HCT116 (cell line): ENCODE data around the gene TMCC1. TPM values are rescaled to one million over a fixed set of nuclear protein-coding genes. Genes with fewer than 3 reads are reported as not detected.

Experiments
- ATAC-seq: fragments of 200-7000 bp; cut with Tn5 transposase; 2 replicates; pipeline ENCODE4 v1.9.1; 2020; ENCODE audit warnings: mild to moderate bottlenecking, moderate library complexity
- BruUV-seq: library from RNA; stranded (reverse); fragments of 400-500 nt; replicated peaks from 2 replicates; lab custom pipeline; 2021; lab: Mats Ljungman, UMichigan
- CTCF ChIA-PET: fragments of 300-600 bp; sonication (Branson Sonifier 250); formaldehyde crosslinking; loops from one replicate; lab custom pipeline; 2021; ENCODE audit warnings: antibody characterized with exemption; lab: Charles Lee
- POLR2A ChIA-PET: fragments of 300-600, 350-600 bp; sonication (Branson Sonifier 250); formaldehyde crosslinking; loops from one replicate; lab custom pipeline; 2021; ENCODE audit warnings: antibody characterized with exemption; lab: Charles Lee
- RAD21 ChIA-PET, 2 experiments: fragments of 300-600 bp; sonication (Branson Sonifier 250); formaldehyde crosslinking; loops; one replicate each; lab custom pipeline; 2023; ENCODE audit warnings: low total read pairs in 2 of 2; ENCODE audit not compliant: uncharacterized antibody in 2 of 2, unreplicated experiment in 2 of 2, low non-redundant PET in 1 of 2; lab: Charles Lee
- DNase-seq: peaks from one replicate; pipeline ENCODE4 v3.0.0-alpha.2; 2010; ENCODE audit warnings: low read depth, low spot score
- H2AFZ ChIP-seq: fragments of 200-600 bp; shearing (Covaris generic), sonication (generic); 2 replicates; pipeline ENCODE4 v1.6.1; 2017; ENCODE audit warnings: low read depth, mixed run types, mixed read lengths, antibody characterized with exemption, low read length; ENCODE audit not compliant: poor library complexity, severe bottlenecking
- H3K27ac ChIP-seq: 2 replicates; pipeline ENCODE4 v1.5.1; 2012; ENCODE audit warnings: low read depth, low read length
- H3K27me3 ChIP-seq: fragments of 200-600 bp; sonication (generic); 2 replicates; pipeline ENCODE4 v1.6.1; 2016; ENCODE audit warnings: mixed run types, low read length, mixed read lengths; ENCODE audit not compliant: insufficient read depth
- H3K36me3 ChIP-seq, 2 experiments: fragments of 200-500 bp in 1 of 2; fragments of 200-600 bp in 1 of 2; sonication (Bioruptor generic) in 1 of 2; sonication (generic) in 1 of 2; 2 replicates each; pipeline versions ENCODE4 v1.5.1 to v1.6.1; 2014 to 2016; ENCODE audit warnings: low read length in 2 of 2, inconsistent platforms in 1 of 2, mixed read lengths in 1 of 2, mixed run types in 1 of 2; ENCODE audit not compliant: insufficient read depth in 2 of 2, control insufficient read depth in 1 of 2
- H3K4me1 ChIP-seq, 2 experiments: fragments of 200-600 bp in 1 of 2; sonication (generic) in 1 of 2; 2 replicates each; pipeline versions ENCODE4 v1.5.1 to v1.6.1; 2012 to 2017; ENCODE audit warnings: low read length in 2 of 2, inconsistent platforms in 1 of 2, mild to moderate bottlenecking in 1 of 2, mixed read lengths in 1 of 2, mixed run types in 1 of 2, moderate library complexity in 1 of 2; ENCODE audit not compliant: insufficient read depth in 2 of 2, control insufficient read depth in 1 of 2
- H3K4me2 ChIP-seq: fragments of 200-600 bp; sonication (generic); 2 replicates; pipeline ENCODE4 v1.6.1; 2017; ENCODE audit warnings: mixed run types, low read length, mixed read lengths
- H3K4me3 ChIP-seq, 2 experiments: fragments of 200-600 bp in 1 of 2; sonication (generic) in 1 of 2; replicated peaks in 1 of 2; 2 replicates each; pipeline ENCODE4 v1.5.1; 2011 to 2016; ENCODE audit warnings: low read length in 2 of 2, control low read depth in 1 of 2, low read depth in 1 of 2, mild to moderate bottlenecking in 1 of 2, mixed read lengths in 1 of 2, mixed run types in 1 of 2
- H3K79me2 ChIP-seq: fragments of 200-600 bp; sonication (generic); 2 replicates; pipeline ENCODE4 v1.6.1; 2017; ENCODE audit warnings: mild to moderate bottlenecking, mixed run types, low read length, moderate library complexity, mixed read lengths; ENCODE audit not compliant: insufficient read depth
- H3K9ac ChIP-seq: fragments of 200-600 bp; sonication (generic); 2 replicates; pipeline ENCODE4 v1.6.1; 2016; ENCODE audit warnings: low read length, mixed read lengths
- H3K9me2 ChIP-seq: fragments of 200-600 bp; sonication (generic), shearing (Covaris generic); 2 replicates; pipeline ENCODE4 v1.6.1; 2017; ENCODE audit warnings: mixed run types, mild to moderate bottlenecking, moderate library complexity; ENCODE audit not compliant: insufficient read depth
- H3K9me3 ChIP-seq, 2 experiments: fragments of 200-500 bp in 1 of 2; fragments of 200-600 bp in 1 of 2; sonication (Bioruptor generic) in 1 of 2; sonication (generic) in 1 of 2; 2 replicates each; pipeline ENCODE4 v1.6.1; 2014 to 2017; ENCODE audit warnings: low read length in 2 of 2, mixed read lengths in 2 of 2, inconsistent platforms in 1 of 2, low read depth in 1 of 2, mild to moderate bottlenecking in 1 of 2, mixed run types in 1 of 2, moderate library complexity in 1 of 2; ENCODE audit not compliant: control insufficient read depth in 1 of 2, insufficient read depth in 1 of 2
- H4K20me1 ChIP-seq: fragments of 200-600 bp; sonication (generic), shearing (Covaris generic); 2 replicates; pipeline ENCODE4 v1.6.1; 2017; ENCODE audit warnings: mixed run types, mild to moderate bottlenecking, moderate library complexity; ENCODE audit not compliant: insufficient read depth
- ATF3 ChIP-seq: IDR thresholded peaks from 2 replicates; pipeline ENCODE4 v1.6.1; 2012
- CEBPB ChIP-seq: IDR thresholded peaks from 2 replicates; pipeline ENCODE4 v1.6.1; 2012; ENCODE audit warnings: low read depth
- EGR1 ChIP-seq: IDR thresholded peaks from 2 replicates; pipeline ENCODE4 v1.6.1; 2012; ENCODE audit warnings: low read depth
- EZH2phosphoT487 ChIP-seq: fragments of 200-600 bp; IDR thresholded peaks from 2 replicates; pipeline ENCODE4 v1.6.1; 2018; ENCODE audit warnings: antibody characterized with exemption, borderline replicate concordance
- FOSL1 ChIP-seq: IDR thresholded peaks from 2 replicates; pipeline ENCODE4 v1.6.1; 2012; ENCODE audit warnings: low read depth
- MAX ChIP-seq: IDR thresholded peaks from 2 replicates; pipeline ENCODE4 v1.6.1; 2012
- POLR2A ChIP-seq: IDR thresholded peaks from 2 replicates; pipeline ENCODE4 v1.7.0; 2011; ENCODE audit warnings: borderline replicate concordance; ENCODE audit not compliant: insufficient read depth, insufficient read length; ENCODE audit errors: extremely low read depth
- POLR2AphosphoS5 ChIP-seq: IDR thresholded peaks from 2 replicates; pipeline ENCODE4 v1.6.1; 2011; ENCODE audit warnings: mild to moderate bottlenecking, low read depth, low read length, moderate library complexity
- RAD21 ChIP-seq: IDR thresholded peaks from 2 replicates; pipeline ENCODE4 v1.6.1; 2012; ENCODE audit warnings: low read depth, mild to moderate bottlenecking
- REST ChIP-seq: IDR thresholded peaks from 2 replicates; pipeline ENCODE4 v1.6.1; 2012; ENCODE audit warnings: low read depth
- SIN3A ChIP-seq: IDR thresholded peaks from 2 replicates; pipeline ENCODE4 v1.6.1; 2012; ENCODE audit warnings: low read depth
- SP1 ChIP-seq: IDR thresholded peaks from 2 replicates; pipeline ENCODE4 v1.6.1; 2012; ENCODE audit warnings: low read depth
- YY1 ChIP-seq: IDR thresholded peaks from 2 replicates; pipeline ENCODE4 v1.6.1; 2011; ENCODE audit warnings: low read length, low read depth, moderate library complexity, mild to moderate bottlenecking; ENCODE audit not compliant: insufficient replicate concordance; ENCODE audit errors: extremely low read depth
- ZNF274 ChIP-seq: fragments of 200-500 bp; sonication (Bioruptor generic); IDR thresholded peaks from 2 replicates; pipeline ENCODE4 v1.6.1; 2014; ENCODE audit warnings: mild to moderate bottlenecking, low read depth, low read length, inconsistent platforms
- intact Hi-C: fragments of 100-400 bp; cut with micrococcal nuclease; formaldehyde crosslinking; loops from 2 replicates; pipeline ENCODE4 v1.10.0; 2022
- total RNA-seq: library from RNA; stranded (reverse); gene quantifications from one replicate; pipeline ENCODE4 v1.2.1, GENCODE V29; 2021; ENCODE audit not compliant: unreplicated experiment

TMCC1 gene
- total RNA-seq, 1 experiment from 2014 or later, result 32.5 TPM

- Histone ChIP-seq H2AFZ (no peak overlapping the region), H3K36me3 (no peaks in the 10 kb centered on the region), H3K9me3 (no peaks in the 10 kb centered on the region), H3K79me2 (peaks cover 44% of the 10 kb centered on the region), H3K27me3 (no peaks in the 10 kb centered on the region), H3K9me2 (no peaks in the 10 kb centered on the region), H3K9ac (no peak overlapping the region), H3K4me1 (peaks cover 10 to 24% of the 10 kb centered on the region in 2 experiments), H3K4me2 (no peak overlapping the region), H3K4me3 (no peak overlapping the region), H4K20me1 (no peaks in the 10 kb centered on the region), H3K27ac (no peak overlapping the region)
- POLR2A ChIA-PET, result no interaction called here
- ATAC-seq, result no peak
- no TSS peak for BruUV-seq
- RAD21 ChIA-PET, result no interaction called here
- CTCF ChIA-PET, result no interaction called here
- intact Hi-C loops, result no loop called here
- no peak for TF ChIP-seq EGR1
- no peak for TF ChIP-seq SP1
- no peak for DNase-seq
These were observed 294.4 kb downstream of the TMCC1 start for GRCh38 chr3:129599073-129599472.

- ChIA-PET RAD21 (no interaction called here), POLR2A (no interaction called here), CTCF (no interaction called here)
- intact Hi-C loops, result no loop called here
- DNase-seq (no peak), ATAC-seq (no peak)
- H3K27me3 ChIP-seq, result no peaks in the 10 kb centered on the region
- H3K79me2 ChIP-seq, result peaks cover 39% of the 10 kb centered on the region
- no peaks in the 10 kb centered on the region for H3K36me3 ChIP-seq
- no peaks in the 10 kb centered on the region for H3K9me3 ChIP-seq
- H2AFZ ChIP-seq, result no peak overlapping the region
- no peak overlapping the region for H3K4me2 ChIP-seq
- H3K27ac ChIP-seq, result no peak overlapping the region
- H3K4me1 ChIP-seq, result peaks cover 7 to 18% of the 10 kb centered on the region in 2 experiments
- TF ChIP-seq REST (no peak), YY1 (no peak), FOSL1 (no peak), SIN3A (no peak), MAX (no peak), RAD21 (no peak), ZNF274 (no peak), CEBPB (no peak), POLR2A (no peak), EZH2phosphoT487 (no peak), ATF3 (no peak), POLR2AphosphoS5 (no peak), SP1 (no peak), EGR1 (no peak)
- no peaks in the 10 kb centered on the region for H3K9me2 ChIP-seq
- H3K4me3 ChIP-seq, result no peak overlapping the region
- BruUV-seq, result no TSS peak
- no peak overlapping the region for H3K9ac ChIP-seq
- H4K20me1 ChIP-seq, result no peaks in the 10 kb centered on the region
These were observed 295.0 kb downstream of the TMCC1 start for GRCh38 chr3:129598484-129598883.
